OCI-LY1 (cell line): ENCODE data around the gene LYL1.

Experiments used
- CTCF ChIP-seq: fragments of 200-600 bp; sonication (generic), shearing (Covaris generic); IDR thresholded peaks from 2 replicates; pipeline ENCODE4 v1.5.1; 2017; ENCODE audit warnings: mild to moderate bottlenecking, antibody characterized with exemption, low read length, moderate library complexity, mixed read lengths
- EZH2 ChIP-seq: fragments of 200-600 bp; sonication (generic), shearing (Covaris generic); IDR thresholded peaks from 2 replicates; pipeline ENCODE4 v1.8.0; 2017; ENCODE audit warnings: borderline replicate concordance, mixed run types, mild to moderate bottlenecking, antibody characterized with exemption, low read length, moderate library complexity, mixed read lengths

- TF ChIP-seq CTCF (no peak), EZH2 (no peak)
These were observed 43.6 kb downstream of the LYL1 start for GRCh38 chr19:13058951-13059660.
